Measurements from ENCODE around the gene HBS1L. TPM values are rescaled to one million over a fixed set of nuclear protein-coding genes. Genes with fewer than 3 reads are reported as not detected.

The HBS1L gene
- total RNA-seq, 1 experiment from 2014 or later = 97.0 TPM

- no peaks in the 10 kb centered on the region for H3K9me3 Mint-ChIP-seq (ENCODE audit: unreplicated experiment)
- H3K27me3 Mint-ChIP-seq (ENCODE audit: insufficient read depth, unreplicated experiment) = no peaks in the 10 kb centered on the region
- ChIA-PET POLR2A (interaction anchor here (0.5 to 1.8 kb wide), 3 partner anchors 18 to 662 kb away, joined by 3 to 5 read pairs (median 3); partner anchors contain the start of gene HBS1L), CTCF (no interaction called here)
- TF ChIP-seq CTCF (IDR thresholded peaks at IDR 0.05; ENCODE audit: unreplicated experiment) = no peak
- H3K36me3 Mint-ChIP-seq (ENCODE audit: insufficient read depth, unreplicated experiment) = peaks cover 55% of the 10 kb centered on the region
- BruUV-seq (replicated peaks) = TSS peak; percentile 10
- DNase-seq (ENCODE audit: unreplicated experiment) = no peak
- no peak overlapping the region for H3K4me3 Mint-ChIP-seq (ENCODE audit: unreplicated experiment)
- no peaks in the 10 kb centered on the region for H3K4me1 Mint-ChIP-seq (ENCODE audit: insufficient read depth, unreplicated experiment)
- H3K27ac Mint-ChIP-seq (ENCODE audit: low read depth, unreplicated experiment) = no peak overlapping the region
- intact Hi-C loops (cut with micrococcal nuclease) = no loop called here
Measured at GRCh38 chr6:135036731-135037420, 17.7 kb downstream of the HBS1L start.

- H3K9me3 Mint-ChIP-seq (ENCODE audit: unreplicated experiment) = no peaks in the 10 kb centered on the region
- no peak overlapping the region for H3K27ac Mint-ChIP-seq (ENCODE audit: low read depth, unreplicated experiment)
- DNase-seq (ENCODE audit: unreplicated experiment) = no peak
- H3K36me3 Mint-ChIP-seq (ENCODE audit: insufficient read depth, unreplicated experiment) = peaks cover 40% of the 10 kb centered on the region
- intact Hi-C loops (cut with micrococcal nuclease) = no loop called here
- H3K27me3 Mint-ChIP-seq (ENCODE audit: insufficient read depth, unreplicated experiment) = no peaks in the 10 kb centered on the region
- H3K4me3 Mint-ChIP-seq (ENCODE audit: unreplicated experiment) = no peak overlapping the region
- TF ChIP-seq CTCF (IDR thresholded peaks at IDR 0.05; ENCODE audit: unreplicated experiment) = no peak
- POLR2A ChIA-PET = interaction anchor here (1.8 kb wide), 1 partner anchor 8 kb away, joined by 5 read pairs; no protein-coding TSS in a partner anchor
- BruUV-seq (replicated peaks) = no TSS peak
- CTCF ChIA-PET = no interaction called here
- H3K4me1 Mint-ChIP-seq (ENCODE audit: insufficient read depth, unreplicated experiment) = peaks cover 11% of the 10 kb centered on the region
Measured at GRCh38 chr6:135033238-135033637, 21.4 kb downstream of the HBS1L start.

GRCh38 chr6:135030532-135031178, 24.0 kb downstream of the HBS1L start:
- intact Hi-C loops (cut with micrococcal nuclease) = no loop called here
- Mint-ChIP-seq H3K27ac (ENCODE audit: low read depth, unreplicated experiment) (no peak overlapping the region), H3K36me3 (ENCODE audit: insufficient read depth, unreplicated experiment) (peaks cover 42% of the 10 kb centered on the region), H3K27me3 (ENCODE audit: insufficient read depth, unreplicated experiment) (no peaks in the 10 kb centered on the region), H3K9me3 (ENCODE audit: unreplicated experiment) (no peaks in the 10 kb centered on the region), H3K4me1 (ENCODE audit: insufficient read depth, unreplicated experiment) (peaks cover 13% of the 10 kb centered on the region), H3K4me3 (ENCODE audit: unreplicated experiment) (no peak overlapping the region)
- ChIA-PET POLR2A (interaction anchor here (1.0 kb wide), 1 partner anchor 13 kb away, joined by 3 read pairs; no protein-coding TSS in a partner anchor), CTCF (no interaction called here)
- peak; percentile 63 for DNase-seq (ENCODE audit: unreplicated experiment)
- no TSS peak for BruUV-seq (replicated peaks)
- no peak for TF ChIP-seq CTCF (IDR thresholded peaks at IDR 0.05; ENCODE audit: unreplicated experiment)

- TF ChIP-seq CTCF (IDR thresholded peaks at IDR 0.05; ENCODE audit: unreplicated experiment) = no peak
- H3K27me3 Mint-ChIP-seq (ENCODE audit: insufficient read depth, unreplicated experiment) = no peaks in the 10 kb centered on the region
- H3K27ac Mint-ChIP-seq (ENCODE audit: low read depth, unreplicated experiment) = no peak overlapping the region
- POLR2A ChIA-PET = interaction anchor here (1.0 kb wide), 1 partner anchor 14 kb away, joined by 3 read pairs; no protein-coding TSS in a partner anchor
- no TSS peak for BruUV-seq (replicated peaks)
- H3K36me3 Mint-ChIP-seq (ENCODE audit: insufficient read depth, unreplicated experiment) = peaks cover 42% of the 10 kb centered on the region
- H3K9me3 Mint-ChIP-seq (ENCODE audit: unreplicated experiment) = no peaks in the 10 kb centered on the region
- intact Hi-C loops (cut with micrococcal nuclease) = no loop called here
- peaks cover 16% of the 10 kb centered on the region for H3K4me1 Mint-ChIP-seq (ENCODE audit: insufficient read depth, unreplicated experiment)
- CTCF ChIA-PET = interaction anchor here (0.6 kb wide), 1 partner anchor 866 kb away, joined by 4 read pairs; no protein-coding TSS in a partner anchor
- H3K4me3 Mint-ChIP-seq (ENCODE audit: unreplicated experiment) = no peak overlapping the region
- DNase-seq (ENCODE audit: unreplicated experiment) = no peak
Measured at GRCh38 chr6:135030056-135030473, 24.6 kb downstream of the HBS1L start.
